Upper lobe of right lung (tissue), 1 donor: ENCODE results near the gene TTLL9. TPM values are rescaled to one million over a fixed set of nuclear protein-coding genes. Genes with fewer than 3 reads are reported as not detected.

Experiments used
- ATAC-seq: fragments of 200-7000 bp; cut with Tn5 transposase; one replicate; pipeline ENCODE4 v1.9.1; 2020; ENCODE audit warnings: mild to moderate bottlenecking, moderate library complexity
- DNase-seq: peaks from one replicate; pipeline ENCODE4 v3.0.0-alpha.2; 2020
- H3K27ac ChIP-seq: fragments of 200-600 bp; one replicate; pipeline ENCODE4 v1.8.0; 2022
- H3K27me3 ChIP-seq: fragments of 200-600 bp; one replicate; pipeline ENCODE4 v1.8.0; 2022; ENCODE audit warnings: mild to moderate bottlenecking
- H3K36me3 ChIP-seq: fragments of 200-600 bp; one replicate; pipeline ENCODE4 v1.8.0; 2022
- H3K4me1 ChIP-seq: fragments of 200-600 bp; one replicate; pipeline ENCODE4 v1.8.0; 2022
- H3K4me3 ChIP-seq: fragments of 200-600 bp; one replicate; pipeline ENCODE4 v1.8.0; 2022; ENCODE audit warnings: mild to moderate bottlenecking
- H3K9me3 ChIP-seq: fragments of 200-600 bp; one replicate; pipeline ENCODE4 v1.8.0; 2022
- CTCF ChIP-seq: fragments of 200-600 bp; IDR thresholded peaks from one replicate; pipeline ENCODE4 v1.8.0; 2022; ENCODE audit warnings: antibody characterized with exemption
- intact Hi-C: fragments of 100-400 bp; cut with DNase I; formaldehyde crosslinking; loops from one replicate; pipeline ENCODE4 v1.11.0; 2022
- total RNA-seq: library from RNA; stranded (reverse); fragmentation: NEBNext Ultra II Directional; extraction: Animal tissue kit (Norgen Biotek cat#: 25700); gene quantifications from one replicate; pipeline ENCODE4 v1.2.1, GENCODE V29; 2021
- donor health status: DM: no; HTN: yes; CAD: no; lungs with severe emphysema.

Gene TTLL9
- total RNA-seq, 1 donor from 2014 or later: 0.49 TPM

GRCh38 chr20:31969991-31970390 lies 99.6 kb downstream of the TTLL9 start:
- no peaks in the 10 kb centered on the region for H3K4me1 ChIP-seq
- H3K36me3 ChIP-seq: no peaks in the 10 kb centered on the region
- no peak for TF ChIP-seq CTCF
- H3K4me3 ChIP-seq: no peak overlapping the region
- DNase-seq: no peak
- no peak for ATAC-seq
- no peaks in the 10 kb centered on the region for H3K9me3 ChIP-seq
- intact Hi-C loops: no loop called here
- H3K27me3 ChIP-seq: peaks cover 39% of the 10 kb centered on the region
- no peak overlapping the region for H3K27ac ChIP-seq

- Histone ChIP-seq H3K4me1 (no peaks in the 10 kb centered on the region), H3K36me3 (no peaks in the 10 kb centered on the region), H3K9me3 (no peaks in the 10 kb centered on the region), H3K27me3 (peaks cover 18% of the 10 kb centered on the region), H3K27ac (no peak overlapping the region), H3K4me3 (no peak overlapping the region)
- TF ChIP-seq CTCF: no peak
- ATAC-seq (no peak), DNase-seq (no peak)
- intact Hi-C loops: no loop called here
Observed at GRCh38 chr20:31972471-31973021, 102.1 kb downstream of the TTLL9 start.

GRCh38 chr20:31974296-31974695 lies 103.9 kb downstream of the TTLL9 start:
- Histone ChIP-seq H3K4me3 (no peak overlapping the region), H3K27ac (no peak overlapping the region), H3K4me1 (no peaks in the 10 kb centered on the region), H3K9me3 (no peaks in the 10 kb centered on the region), H3K27me3 (peaks cover 6% of the 10 kb centered on the region), H3K36me3 (no peaks in the 10 kb centered on the region)
- intact Hi-C loops: no loop called here
- DNase-seq (no peak), ATAC-seq (no peak)
- TF ChIP-seq CTCF: no peak

- TF ChIP-seq CTCF: no peak
- DNase-seq (no peak), ATAC-seq (no peak)
- intact Hi-C loops: no loop called here
- no peak overlapping the region for H3K4me3 ChIP-seq
- H3K27me3 ChIP-seq: peaks cover 6% of the 10 kb centered on the region
- H3K4me1 ChIP-seq: no peaks in the 10 kb centered on the region
- H3K36me3 ChIP-seq: no peaks in the 10 kb centered on the region
- no peak overlapping the region for H3K27ac ChIP-seq
- no peaks in the 10 kb centered on the region for H3K9me3 ChIP-seq
Observed at GRCh38 chr20:31974951-31975487, 104.6 kb downstream of the TTLL9 start.

GRCh38 chr20:31975874-31976273 lies 105.4 kb downstream of the TTLL9 start:
- no peak for TF ChIP-seq CTCF
- Histone ChIP-seq H3K4me1 (no peaks in the 10 kb centered on the region), H3K9me3 (no peaks in the 10 kb centered on the region), H3K4me3 (no peak overlapping the region), H3K36me3 (no peaks in the 10 kb centered on the region), H3K27ac (no peak overlapping the region), H3K27me3 (peaks cover 10% of the 10 kb centered on the region)
- intact Hi-C loops: no loop called here
- no peak for DNase-seq
- ATAC-seq: no peak

- Histone ChIP-seq H3K27ac (no peak overlapping the region), H3K36me3 (no peaks in the 10 kb centered on the region), H3K9me3 (no peaks in the 10 kb centered on the region), H3K4me1 (no peaks in the 10 kb centered on the region), H3K27me3 (peaks cover 10% of the 10 kb centered on the region), H3K4me3 (no peak overlapping the region)
- TF ChIP-seq CTCF: no peak
- no peak for DNase-seq
- ATAC-seq: no peak
- intact Hi-C loops: no loop called here
Observed at GRCh38 chr20:31977080-31977479, 106.6 kb downstream of the TTLL9 start.
